ENCODE results near the gene TRDN. TPM values are rescaled to one million over a fixed set of nuclear protein-coding genes. Genes with fewer than 3 reads are reported as not detected.

Gene TRDN
- total RNA-seq, 5 donors from 2014 or later (not counting 1 experiment from before 2014, with no cell fraction given), result not detected

DNA sequence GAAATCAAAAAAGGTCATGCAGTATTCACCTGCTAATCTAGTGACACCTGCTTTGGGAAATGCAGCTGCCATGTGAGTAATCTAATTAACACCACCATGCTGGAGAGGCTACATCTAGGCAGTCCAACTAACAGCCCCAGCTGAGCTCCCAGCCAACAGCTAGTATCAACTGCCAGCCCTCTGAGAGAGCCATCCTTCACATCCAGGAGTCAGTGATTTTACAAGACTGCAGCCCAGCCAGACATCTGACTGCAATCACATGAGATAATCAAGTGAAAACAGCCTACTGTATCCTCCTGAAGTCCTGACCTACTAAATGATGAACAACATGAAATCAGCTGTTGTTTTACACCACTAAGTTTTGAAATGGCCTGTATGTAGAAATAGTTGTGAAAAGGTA is 298.4 kb downstream of the TRDN start:
- ATAC-seq (replicated peaks in 1 of 4) (no peak), DNase-seq (no peak)
- Histone ChIP-seq H3K9me3 (no peaks in the 10 kb centered on the region), H3K4me1 (ENCODE audit: control insufficient read depth in 1 of 2, extremely low read depth in 1 of 2, insufficient read depth in 2 of 2, low read length in 2 of 2) (no peaks in the 10 kb centered on the region), H3K27me3 (replicated peaks in 1 of 2; ENCODE audit: control insufficient read depth in 2 of 2, extremely low read depth in 1 of 2, insufficient read depth in 2 of 2, low read length in 1 of 2) (no peaks in the 10 kb centered on the region), H3K27ac (ENCODE audit: low read length) (no peak overlapping the region), H3K36me3 (ENCODE audit: control insufficient read depth in 2 of 2, extremely low read depth in 1 of 2, insufficient read depth in 1 of 2, low read length in 1 of 2) (no peaks in the 10 kb centered on the region), H3K4me3 (ENCODE audit: control insufficient read depth in 1 of 2, extremely low read depth in 1 of 2, low read length in 1 of 2) (no peak overlapping the region)
- no peaks in the 10 kb centered on the region for H3K4me1 Mint-ChIP-seq
- peaks cover 0 to 5% (median 0%) of the 10 kb centered on the region in 3 donors for H3K9me3 Mint-ChIP-seq
- CTCF ChIA-PET, result no interaction called here
- H3K27ac Mint-ChIP-seq, result no peak overlapping the region
- no peaks in the 10 kb centered on the region for H3K27me3 Mint-ChIP-seq
- POLR2A ChIA-PET, result no interaction called here
- H3K36me3 Mint-ChIP-seq, result no peaks in the 10 kb centered on the region
- no peak overlapping the region for H3K4me3 Mint-ChIP-seq

- DNase-seq (no peak), ATAC-seq (replicated peaks in 1 of 4) (no peak)
- H3K4me3 Mint-ChIP-seq, result no peak overlapping the region
- H3K27me3 ChIP-seq (replicated peaks in 1 of 2; ENCODE audit: control insufficient read depth in 2 of 2, extremely low read depth in 1 of 2, insufficient read depth in 2 of 2, low read length in 1 of 2), result no peaks in the 10 kb centered on the region
- POLR2A ChIA-PET, result no interaction called here
- no peak overlapping the region for H3K4me3 ChIP-seq (ENCODE audit: control insufficient read depth in 1 of 2, extremely low read depth in 1 of 2, low read length in 1 of 2)
- 25% methylated on average over 1 of the region's 3 CpGs for WGBS (ENCODE audit: insufficient coverage)
- H3K36me3 ChIP-seq (ENCODE audit: control insufficient read depth in 2 of 2, extremely low read depth in 1 of 2, insufficient read depth in 1 of 2, low read length in 1 of 2), result no peaks in the 10 kb centered on the region
- no peaks in the 10 kb centered on the region for H3K9me3 Mint-ChIP-seq
- H3K27ac Mint-ChIP-seq, result no peak overlapping the region
- no peaks in the 10 kb centered on the region for H3K4me1 ChIP-seq (ENCODE audit: control insufficient read depth in 1 of 2, extremely low read depth in 1 of 2, insufficient read depth in 2 of 2, low read length in 2 of 2)
- H3K4me1 Mint-ChIP-seq, result no peaks in the 10 kb centered on the region
- CTCF ChIA-PET, result no interaction called here
- H3K27me3 Mint-ChIP-seq, result no peaks in the 10 kb centered on the region
- no peak overlapping the region for H3K27ac ChIP-seq (ENCODE audit: low read length)
- no peaks in the 10 kb centered on the region for H3K36me3 Mint-ChIP-seq
- H3K9me3 ChIP-seq, result no peaks in the 10 kb centered on the region
Observed at GRCh38 chr6:123333000-123333756, 303.6 kb downstream of the TRDN start.

GRCh38 chr6:123332070-123332469 is 304.7 kb downstream of the TRDN start:
- WGBS (ENCODE audit: insufficient coverage), result no CpG with 5 or more reads among the region's 2 CpGs
- DNase-seq (no peak), ATAC-seq (replicated peaks in 1 of 4) (no peak)
- Mint-ChIP-seq H3K27ac (no peak overlapping the region), H3K4me3 (no peak overlapping the region), H3K36me3 (no peaks in the 10 kb centered on the region), H3K27me3 (no peaks in the 10 kb centered on the region), H3K9me3 (no peaks in the 10 kb centered on the region), H3K4me1 (no peaks in the 10 kb centered on the region)
- CTCF ChIA-PET, result no interaction called here
- Histone ChIP-seq H3K27me3 (replicated peaks in 1 of 2; ENCODE audit: control insufficient read depth in 2 of 2, extremely low read depth in 1 of 2, insufficient read depth in 2 of 2, low read length in 1 of 2) (no peaks in the 10 kb centered on the region), H3K9me3 (no peaks in the 10 kb centered on the region), H3K4me1 (ENCODE audit: control insufficient read depth in 1 of 2, extremely low read depth in 1 of 2, insufficient read depth in 2 of 2, low read length in 2 of 2) (no peaks in the 10 kb centered on the region), H3K36me3 (ENCODE audit: control insufficient read depth in 2 of 2, extremely low read depth in 1 of 2, insufficient read depth in 1 of 2, low read length in 1 of 2) (no peaks in the 10 kb centered on the region), H3K4me3 (ENCODE audit: control insufficient read depth in 1 of 2, extremely low read depth in 1 of 2, low read length in 1 of 2) (no peak overlapping the region), H3K27ac (ENCODE audit: low read length) (no peak overlapping the region)
- POLR2A ChIA-PET, result no interaction called here

GRCh38 chr6:123329337-123329736 is 307.4 kb downstream of the TRDN start:
- H3K27me3 ChIP-seq (replicated peaks in 1 of 2; ENCODE audit: control insufficient read depth in 2 of 2, extremely low read depth in 1 of 2, insufficient read depth in 2 of 2, low read length in 1 of 2), result no peaks in the 10 kb centered on the region
- Mint-ChIP-seq H3K36me3 (no peaks in the 10 kb centered on the region), H3K4me1 (no peaks in the 10 kb centered on the region), H3K9me3 (no peaks in the 10 kb centered on the region), H3K27ac (no peak overlapping the region), H3K27me3 (no peaks in the 10 kb centered on the region), H3K4me3 (no peak overlapping the region)
- ATAC-seq (replicated peaks in 1 of 4) (no peak), DNase-seq (no peak)
- no peaks in the 10 kb centered on the region for H3K36me3 ChIP-seq (ENCODE audit: control insufficient read depth in 2 of 2, extremely low read depth in 1 of 2, insufficient read depth in 1 of 2, low read length in 1 of 2)
- H3K27ac ChIP-seq (ENCODE audit: low read length), result no peak overlapping the region
- H3K4me3 ChIP-seq (ENCODE audit: control insufficient read depth in 1 of 2, extremely low read depth in 1 of 2, low read length in 1 of 2), result no peak overlapping the region
- H3K4me1 ChIP-seq (ENCODE audit: control insufficient read depth in 1 of 2, extremely low read depth in 1 of 2, insufficient read depth in 2 of 2, low read length in 2 of 2), result no peaks in the 10 kb centered on the region
- CTCF ChIA-PET, result no interaction called here
- POLR2A ChIA-PET, result no interaction called here
- H3K9me3 ChIP-seq, result no peaks in the 10 kb centered on the region

GRCh38 chr6:123323452-123324329 is 313.1 kb downstream of the TRDN start:
- H3K9me3 ChIP-seq, result no peaks in the 10 kb centered on the region
- Mint-ChIP-seq H3K4me3 (no peak overlapping the region), H3K4me1 (no peaks in the 10 kb centered on the region), H3K27me3 (no peaks in the 10 kb centered on the region), H3K9me3 (peaks cover 0 to 5% (median 0%) of the 10 kb centered on the region in 3 donors), H3K36me3 (no peaks in the 10 kb centered on the region), H3K27ac (no peak overlapping the region)
- H3K4me1 ChIP-seq (ENCODE audit: control insufficient read depth in 1 of 2, extremely low read depth in 1 of 2, insufficient read depth in 2 of 2, low read length in 2 of 2), result no peaks in the 10 kb centered on the region
- ATAC-seq (replicated peaks in 1 of 4) (no peak), DNase-seq (no peak)
- WGBS (ENCODE audit: insufficient coverage), result 92% methylated on average over 1 of the region's 3 CpGs
- no peak overlapping the region for H3K4me3 ChIP-seq (ENCODE audit: control insufficient read depth in 1 of 2, extremely low read depth in 1 of 2, low read length in 1 of 2)
- no peaks in the 10 kb centered on the region for H3K36me3 ChIP-seq (ENCODE audit: control insufficient read depth in 2 of 2, extremely low read depth in 1 of 2, insufficient read depth in 1 of 2, low read length in 1 of 2)
- ChIA-PET POLR2A (no interaction called here), CTCF (no interaction called here)
- no peaks in the 10 kb centered on the region for H3K27me3 ChIP-seq (replicated peaks in 1 of 2; ENCODE audit: control insufficient read depth in 2 of 2, extremely low read depth in 1 of 2, insufficient read depth in 2 of 2, low read length in 1 of 2)
- H3K27ac ChIP-seq (ENCODE audit: low read length), result no peak overlapping the region

GRCh38 chr6:123321020-123321419 is 315.7 kb downstream of the TRDN start:
- H3K27me3 ChIP-seq (replicated peaks in 1 of 2; ENCODE audit: control insufficient read depth in 2 of 2, extremely low read depth in 1 of 2, insufficient read depth in 2 of 2, low read length in 1 of 2), result no peaks in the 10 kb centered on the region
- H3K4me1 Mint-ChIP-seq, result no peaks in the 10 kb centered on the region
- ChIA-PET CTCF (no interaction called here), POLR2A (no interaction called here)
- H3K9me3 Mint-ChIP-seq, result peaks cover 0 to 5% (median 0%) of the 10 kb centered on the region in 3 donors
- no peak for DNase-seq
- no peaks in the 10 kb centered on the region for H3K9me3 ChIP-seq
- 81% methylated on average over 5 of the region's 7 CpGs for WGBS (ENCODE audit: insufficient coverage)
- no peak for ATAC-seq (replicated peaks in 1 of 4)
- no peaks in the 10 kb centered on the region for H3K36me3 ChIP-seq (ENCODE audit: control insufficient read depth in 2 of 2, extremely low read depth in 1 of 2, insufficient read depth in 1 of 2, low read length in 1 of 2)
- no peak overlapping the region for H3K4me3 Mint-ChIP-seq
- no peak overlapping the region for H3K4me3 ChIP-seq (ENCODE audit: control insufficient read depth in 1 of 2, extremely low read depth in 1 of 2, low read length in 1 of 2)
- no peaks in the 10 kb centered on the region for H3K27me3 Mint-ChIP-seq
- no peaks in the 10 kb centered on the region for H3K36me3 Mint-ChIP-seq
- H3K27ac Mint-ChIP-seq, result no peak overlapping the region
- H3K27ac ChIP-seq (ENCODE audit: low read length), result no peak overlapping the region
- no peaks in the 10 kb centered on the region for H3K4me1 ChIP-seq (ENCODE audit: control insufficient read depth in 1 of 2, extremely low read depth in 1 of 2, insufficient read depth in 2 of 2, low read length in 2 of 2)
